ENCODE measurements around the gene INPP5D.
"Not testable (repeated sequence)": the region's sequence is repeated elsewhere in the genome, so short reads cannot be mapped to it uniquely, and the experiment has no call there.

The INPP5D gene

DNA sequence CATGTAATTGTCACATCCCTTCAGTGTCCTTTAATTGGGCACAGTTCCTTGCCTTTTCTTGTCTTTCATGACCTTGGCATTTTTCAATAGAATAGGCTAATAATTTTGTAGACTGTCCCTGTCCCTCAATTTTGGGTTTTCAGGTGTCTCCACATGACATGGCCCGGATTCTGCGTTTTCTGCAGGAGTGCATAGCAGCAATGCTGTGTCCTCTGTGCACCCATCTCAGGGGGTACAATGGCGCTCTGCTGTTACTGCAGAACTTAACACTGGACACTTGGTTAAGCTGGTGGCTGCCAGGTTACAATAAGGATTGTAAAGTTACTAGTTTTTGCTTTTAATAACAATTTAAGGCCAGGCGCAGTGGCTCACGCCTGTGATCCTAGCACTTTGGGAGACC lies 51.3 kb downstream of the INPP5D start:
- TF ChIP-seq POLR2A (IDR thresholded peaks at IDR 0.05; ENCODE audit: low read depth, low read length), result no peak
- DNase-seq (ENCODE audit: insufficient read length, low spot score) (no peak), FAIRE-seq (no peak)

DNA sequence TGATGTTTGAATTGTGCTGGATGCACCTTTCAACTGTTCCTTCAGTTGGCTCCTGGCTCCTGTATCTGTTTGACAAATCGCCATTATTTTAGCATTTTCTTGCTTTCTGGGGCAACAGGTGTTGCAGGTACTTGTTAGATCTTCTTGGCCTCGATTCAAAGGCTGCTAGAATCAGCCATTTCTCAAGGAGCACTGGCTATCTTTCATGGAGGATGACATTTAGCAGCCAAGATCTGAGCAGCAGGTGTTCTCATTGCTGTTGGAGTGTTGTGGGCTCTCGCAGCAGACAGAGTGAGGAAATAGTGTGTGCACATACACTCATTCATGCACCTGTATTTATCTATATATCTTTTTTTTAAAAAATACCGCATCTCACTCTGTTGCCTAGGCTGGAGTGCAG lies 52.2 kb downstream of the INPP5D start:
- no peak for DNase-seq (ENCODE audit: insufficient read length, low spot score)

DNA sequence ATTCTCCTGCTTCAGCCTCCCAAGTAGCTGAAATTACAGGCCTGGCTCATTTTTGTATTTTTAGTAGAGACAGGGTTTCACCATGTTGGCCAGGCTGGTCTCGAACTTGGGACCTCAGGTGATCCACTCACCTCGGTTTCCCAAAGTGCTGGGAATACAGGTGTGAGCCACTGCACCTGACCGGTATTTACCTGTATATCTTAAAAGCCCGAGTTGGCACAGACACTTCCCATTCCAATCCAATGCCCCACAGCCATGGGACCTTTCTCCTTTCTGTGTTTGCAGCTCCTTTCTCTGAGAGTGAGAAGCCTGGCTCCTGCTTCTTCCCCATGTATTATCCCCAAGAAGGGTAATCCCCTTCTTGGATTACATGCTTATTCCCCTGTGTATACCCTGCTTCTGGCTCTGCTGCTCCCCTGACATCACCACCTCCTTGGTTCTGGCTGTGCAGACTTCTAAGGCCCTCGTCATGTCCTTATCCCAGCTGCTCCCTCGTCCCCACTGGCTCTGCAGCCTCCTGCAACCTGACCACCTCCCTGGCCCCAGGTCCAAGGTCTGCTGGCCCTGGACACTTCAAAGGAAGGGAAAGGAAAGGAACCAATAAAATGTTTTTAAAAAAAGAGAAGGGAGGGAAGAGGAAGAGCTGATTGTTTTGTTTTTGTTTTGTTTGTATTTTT lies 52.8 kb downstream of the INPP5D start:
- no peak for FAIRE-seq
- TF ChIP-seq POLR2A (IDR thresholded peaks at IDR 0.05; ENCODE audit: low read depth, low read length), result no peak

More for the DNA sequence above, 52.2 kb downstream of the INPP5D start:
- no peak for FAIRE-seq
- no peak for TF ChIP-seq POLR2A (IDR thresholded peaks at IDR 0.05; ENCODE audit: low read depth, low read length)

DNA sequence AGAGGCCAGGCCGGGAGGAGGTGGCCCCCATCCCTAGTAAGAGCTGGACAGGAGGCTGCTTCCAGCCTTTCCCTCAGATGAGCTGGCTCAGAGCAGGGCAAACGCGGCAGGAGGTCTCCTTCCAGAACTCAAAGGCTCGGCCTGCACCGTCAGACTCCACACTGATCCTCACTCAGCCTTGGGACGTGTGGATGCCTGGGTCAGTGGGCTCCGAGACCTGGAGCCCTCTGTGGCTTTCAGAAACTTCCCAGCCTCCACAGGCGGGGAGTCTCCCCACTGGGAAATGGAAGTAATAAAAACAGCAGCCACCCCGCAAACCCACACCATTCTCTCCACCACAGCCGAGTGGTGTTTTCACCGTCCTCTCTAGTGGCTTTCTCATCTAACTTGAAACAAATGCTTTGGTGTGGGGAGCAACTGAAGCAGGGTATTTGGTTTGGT lies 54.3 kb downstream of the INPP5D start:
- FAIRE-seq (no peak), DNase-seq (ENCODE audit: insufficient read length, low spot score) (no peak)
- no peak for TF ChIP-seq POLR2A (IDR thresholded peaks at IDR 0.05; ENCODE audit: low read depth, low read length)

More for the DNA sequence above, 52.8 kb downstream of the INPP5D start:
- no peak for DNase-seq (ENCODE audit: insufficient read length, low spot score)

DNA sequence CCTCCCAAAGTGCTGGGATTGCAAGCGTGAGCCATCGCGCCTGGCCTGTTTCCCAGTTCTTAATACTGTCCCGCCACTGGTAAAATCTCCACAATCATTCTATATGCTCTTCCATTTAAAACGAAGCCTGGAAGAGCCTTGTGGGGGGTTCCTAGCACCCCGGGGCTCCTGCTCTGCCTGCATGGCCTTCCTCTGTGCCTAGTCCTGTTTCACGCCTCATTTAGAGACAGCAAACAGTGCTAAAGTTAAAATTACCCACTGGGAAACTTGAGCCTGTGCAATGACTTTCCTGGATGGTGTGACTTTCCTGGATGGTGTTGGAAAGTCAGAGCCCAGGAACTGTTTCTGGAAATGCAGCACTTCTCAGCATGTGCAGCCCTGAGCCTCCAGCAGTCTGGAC lies 55.0 kb downstream of the INPP5D start:
- DNase-seq (ENCODE audit: insufficient read length, low spot score), result no peak
- TF ChIP-seq POLR2A (IDR thresholded peaks at IDR 0.05; ENCODE audit: low read depth, low read length), result no peak
- FAIRE-seq, result no peak

DNA sequence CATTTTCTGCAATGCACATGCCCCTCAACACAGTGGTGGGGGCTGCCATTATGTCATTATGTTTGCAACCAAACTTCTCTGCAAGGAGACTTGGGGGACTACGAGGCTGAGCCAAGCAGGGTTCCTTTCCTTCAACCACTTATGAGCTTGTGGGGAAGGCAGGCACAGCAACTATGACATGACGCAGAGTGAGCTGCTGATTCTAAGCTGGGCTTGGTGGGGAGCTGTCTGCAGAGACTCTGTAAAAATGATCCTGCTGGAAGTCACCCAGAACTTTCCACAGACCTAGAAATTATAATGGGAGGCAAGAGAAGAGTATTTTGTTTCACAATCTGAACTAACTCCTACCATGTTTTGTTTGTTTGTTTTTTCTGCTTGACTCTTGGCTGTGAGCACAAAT lies 55.6 kb downstream of the INPP5D start:
- no peak for TF ChIP-seq POLR2A (IDR thresholded peaks at IDR 0.05; ENCODE audit: low read depth, low read length)
- DNase-seq (ENCODE audit: insufficient read length, low spot score) (no peak), FAIRE-seq (no peak)

DNA sequence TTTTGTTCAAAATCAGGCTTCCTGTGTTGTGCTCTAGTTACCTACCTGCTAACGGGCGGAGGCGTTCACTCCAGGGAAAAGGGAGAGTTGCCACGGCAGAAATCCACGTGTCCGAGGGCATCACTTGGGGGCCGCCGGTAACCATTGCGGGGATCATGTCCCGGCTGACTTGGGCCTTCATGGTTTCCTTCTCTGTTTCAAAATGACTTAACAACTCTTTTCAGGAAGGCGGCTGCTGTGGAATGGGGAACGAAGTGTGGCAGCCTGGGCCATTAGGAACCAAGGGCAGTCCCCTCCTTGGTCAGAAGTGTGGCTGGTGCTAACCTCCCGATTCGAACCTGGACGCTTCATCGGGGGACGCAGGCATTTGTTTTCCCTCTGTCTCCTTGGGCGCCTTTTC lies 56.8 kb downstream of the INPP5D start:
- FAIRE-seq, result no peak
- TF ChIP-seq POLR2A (IDR thresholded peaks at IDR 0.05; ENCODE audit: low read depth, low read length), result no peak
- DNase-seq (ENCODE audit: insufficient read length, low spot score), result no peak

DNA sequence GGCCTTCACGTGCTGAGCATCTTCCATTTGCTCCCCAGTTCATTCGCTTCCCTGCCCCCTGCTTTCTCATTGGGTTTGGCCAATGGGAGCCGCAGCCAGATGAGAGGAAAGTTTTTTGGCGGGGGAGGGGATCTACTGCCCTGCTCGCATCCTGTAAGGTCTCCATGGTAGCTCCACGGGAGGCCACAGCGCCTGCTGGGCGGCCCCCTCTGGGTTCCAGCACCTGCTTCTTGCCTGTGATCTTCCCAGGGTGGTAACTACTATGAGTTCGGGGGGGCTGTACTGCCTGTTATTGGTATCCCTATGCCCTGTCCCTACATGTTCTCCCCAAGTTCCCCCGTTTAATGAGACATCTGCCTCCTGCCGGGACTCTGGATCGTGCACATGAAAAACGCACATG lies 57.2 kb downstream of the INPP5D start:
- FAIRE-seq, result no peak
- TF ChIP-seq POLR2A (IDR thresholded peaks at IDR 0.05; ENCODE audit: low read depth, low read length), result no peak
- no peak for DNase-seq (ENCODE audit: insufficient read length, low spot score)

DNA sequence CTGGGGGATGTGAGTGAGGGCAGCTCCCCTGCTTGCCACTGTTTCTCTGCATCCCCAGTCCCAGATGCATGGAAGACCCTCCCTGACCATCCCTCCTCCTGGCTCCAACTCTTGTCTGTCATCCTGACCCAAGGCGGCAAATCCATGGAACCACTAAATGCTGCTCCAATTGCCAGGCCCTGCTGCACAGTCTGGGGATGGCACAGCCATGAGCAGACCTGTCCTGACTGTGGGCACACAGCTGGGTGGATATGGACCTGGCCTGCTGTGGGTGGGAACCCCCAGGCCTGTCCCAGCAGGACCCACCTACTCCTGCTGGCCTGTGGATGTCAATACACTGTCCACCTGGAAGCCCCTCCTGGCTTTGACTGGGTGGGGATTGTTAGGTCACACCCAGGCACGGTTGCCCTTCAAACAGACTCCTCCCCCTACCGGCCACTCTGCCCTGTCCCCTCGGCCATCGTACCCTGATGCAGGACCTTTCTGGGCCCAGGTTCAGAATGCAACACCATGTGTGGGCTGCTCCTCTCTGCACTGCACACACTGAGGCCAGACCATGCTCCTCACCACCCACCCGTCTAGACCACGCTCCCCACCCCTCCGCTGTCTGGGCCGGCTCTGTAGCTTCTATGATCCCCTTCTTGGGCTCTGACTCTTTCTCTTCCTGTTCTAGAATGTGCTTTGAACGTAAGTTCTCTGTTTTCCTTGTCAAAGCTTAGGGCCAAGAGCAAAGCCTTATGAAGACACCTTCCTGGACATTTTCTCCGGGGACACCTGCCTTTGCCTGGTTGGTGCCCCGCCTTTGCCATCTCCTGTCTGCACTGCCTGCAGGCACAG lies 57.9 kb downstream of the INPP5D start:
- FAIRE-seq (no peak), DNase-seq (ENCODE audit: insufficient read length, low spot score) (no peak)
- no peak for TF ChIP-seq POLR2A (IDR thresholded peaks at IDR 0.05; ENCODE audit: low read depth, low read length)

DNA sequence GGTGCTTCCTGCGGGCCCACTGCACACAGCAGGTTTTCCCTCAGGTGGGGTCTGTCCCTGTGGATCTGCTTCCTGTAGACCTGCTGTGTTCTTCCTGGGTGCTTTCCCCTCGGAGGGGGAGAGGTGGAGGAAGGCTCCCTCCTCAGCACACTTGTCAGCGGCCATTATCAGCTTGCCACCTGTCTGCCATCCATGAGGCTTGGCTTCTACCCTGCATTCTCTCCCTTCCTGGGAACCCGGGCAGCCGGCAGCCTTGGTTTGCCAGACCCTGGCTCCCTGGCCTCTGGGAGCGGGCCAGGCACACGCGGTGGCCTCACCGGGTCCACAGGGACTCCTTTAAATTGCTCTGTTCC lies 58.5 kb downstream of the INPP5D start:
- no peak for FAIRE-seq
- no peak for DNase-seq (ENCODE audit: insufficient read length, low spot score)
- no peak for TF ChIP-seq POLR2A (IDR thresholded peaks at IDR 0.05; ENCODE audit: low read depth, low read length)

DNA sequence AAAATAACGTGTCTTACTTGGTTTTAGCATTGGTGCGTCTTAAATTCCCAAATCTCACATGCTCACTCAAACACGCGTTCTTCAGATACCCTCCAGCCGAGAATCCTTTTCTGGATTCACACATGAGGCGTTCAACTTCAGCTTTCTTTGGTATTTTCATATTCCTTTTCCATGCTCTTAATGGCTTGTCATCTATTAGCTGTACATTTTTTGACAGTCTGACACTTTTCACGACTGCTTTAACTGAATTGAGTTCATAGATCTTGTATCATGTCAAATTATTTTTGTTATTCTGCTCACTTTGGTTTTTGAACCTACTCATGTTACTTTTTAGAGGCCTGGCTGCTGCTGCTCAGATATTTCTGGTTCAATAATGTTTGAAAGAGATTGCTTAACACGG lies 59.0 kb downstream of the INPP5D start:
- FAIRE-seq (no peak), DNase-seq (ENCODE audit: insufficient read length, low spot score) (no peak)
- no peak for TF ChIP-seq POLR2A (IDR thresholded peaks at IDR 0.05; ENCODE audit: low read depth, low read length)

DNA sequence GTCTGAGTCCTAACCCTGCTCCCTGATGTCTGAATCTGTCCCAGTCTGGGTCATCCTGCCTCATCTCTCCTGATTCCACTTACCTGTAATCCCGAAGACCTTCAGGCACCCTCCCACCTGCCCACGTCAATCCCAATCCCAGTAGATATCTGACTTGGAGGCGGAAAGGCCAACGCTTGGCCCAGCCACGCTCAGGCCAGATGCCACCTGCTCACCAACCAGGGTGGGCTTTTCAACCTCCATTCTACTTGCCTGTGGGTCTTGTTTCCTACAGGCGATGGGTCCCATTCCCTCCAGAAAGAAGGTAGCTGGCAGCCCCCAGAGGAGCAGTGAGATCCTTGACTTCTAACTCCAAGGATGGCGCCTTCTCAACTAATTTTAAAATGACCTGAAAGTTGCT lies 59.7 kb downstream of the INPP5D start:
- DNase-seq (ENCODE audit: insufficient read length, low spot score) (no peak), FAIRE-seq (no peak)

DNA sequence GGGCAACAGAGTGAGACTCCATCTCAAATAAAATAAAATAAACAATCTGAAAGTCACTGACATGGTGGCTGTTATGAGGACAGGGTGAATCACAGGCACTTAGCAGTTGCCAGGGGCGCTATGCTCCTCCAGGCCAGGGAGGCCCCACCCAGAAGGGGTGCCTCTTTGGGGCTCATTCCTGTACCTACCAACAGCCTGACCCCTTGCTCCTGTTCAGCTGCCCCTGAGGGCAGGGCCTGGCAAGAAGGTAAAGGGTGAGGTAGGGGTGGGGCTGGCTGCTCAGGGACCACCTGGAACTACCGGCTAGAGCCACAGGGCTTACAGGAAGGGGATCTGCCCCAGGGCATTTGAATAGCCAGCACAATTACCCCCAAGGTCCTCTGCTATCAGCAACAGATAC lies 60.3 kb downstream of the INPP5D start:
- no peak for DNase-seq (ENCODE audit: insufficient read length, low spot score)
- no peak for FAIRE-seq
- TF ChIP-seq POLR2A (IDR thresholded peaks at IDR 0.05; ENCODE audit: low read depth, low read length), result no peak

More for the DNA sequence above, 59.7 kb downstream of the INPP5D start:
- no peak for TF ChIP-seq POLR2A (IDR thresholded peaks at IDR 0.05; ENCODE audit: low read depth, low read length)

DNA sequence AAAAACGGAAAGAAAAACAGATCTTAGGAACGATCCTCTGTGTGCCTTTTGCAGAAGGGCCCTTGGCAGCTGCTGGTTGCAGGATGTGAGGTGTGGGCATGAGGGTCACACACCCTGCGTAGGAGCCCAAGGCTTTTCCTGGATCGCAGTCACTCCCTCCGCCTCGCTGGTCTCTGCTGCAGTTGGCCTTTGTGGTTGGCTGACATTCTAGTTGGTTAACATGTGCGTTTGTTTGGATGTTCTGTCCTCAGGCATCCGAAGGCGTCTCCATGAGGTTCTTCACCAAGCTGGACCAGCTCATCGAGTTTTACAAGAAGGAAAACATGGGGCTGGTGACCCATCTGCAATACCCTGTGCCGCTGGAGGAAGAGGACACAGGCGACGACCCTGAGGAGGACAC lies 61.7 kb downstream of the INPP5D start:
- FAIRE-seq (no peak), DNase-seq (ENCODE audit: insufficient read length, low spot score) (no peak)
- TF ChIP-seq POLR2A (IDR thresholded peaks at IDR 0.05; ENCODE audit: low read depth, low read length), result no peak

DNA sequence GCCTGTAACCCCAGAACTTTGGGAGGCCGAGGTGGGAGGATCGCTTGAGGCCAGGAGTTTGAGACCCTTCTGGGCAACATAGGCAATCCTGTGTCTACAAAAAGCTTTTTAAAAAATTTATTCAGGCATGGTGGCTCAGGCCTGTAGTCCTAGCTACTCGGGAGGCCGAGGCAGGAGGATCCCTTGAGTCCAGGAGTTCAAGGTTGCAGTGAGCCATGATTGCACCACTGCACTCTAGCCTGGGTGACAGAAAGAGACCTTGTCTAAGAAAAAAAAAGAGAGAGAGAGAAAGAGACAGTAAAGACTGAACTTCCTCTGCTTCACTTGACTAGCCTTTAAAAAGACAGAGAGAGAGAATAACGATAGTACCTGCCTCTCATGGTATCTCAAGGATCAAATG lies 62.4 kb downstream of the INPP5D start:
- DNase-seq (ENCODE audit: insufficient read length, low spot score), result no peak
- FAIRE-seq, result no peak

DNA sequence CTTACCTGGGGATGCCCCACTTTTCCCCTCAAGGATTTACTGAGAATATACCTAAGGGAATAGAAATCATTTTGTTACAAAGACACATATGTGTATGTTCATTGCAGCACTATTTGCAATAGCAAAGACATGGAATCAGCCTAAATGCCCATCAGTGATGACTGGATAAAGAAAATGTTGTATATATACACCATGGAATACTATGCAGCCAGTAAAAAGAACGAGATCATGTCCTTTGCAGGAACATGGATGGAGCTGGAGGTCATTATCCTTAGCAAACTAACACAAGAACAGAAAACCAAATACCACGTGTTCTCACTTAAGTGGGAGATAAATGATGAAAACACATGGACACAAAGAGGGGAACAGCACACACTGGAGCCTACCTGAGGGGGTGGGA lies 63.4 kb downstream of the INPP5D start:
- DNase-seq (ENCODE audit: insufficient read length, low spot score); FAIRE-seq: not testable (repeated sequence)

More for the DNA sequence above, 62.4 kb downstream of the INPP5D start:
- TF ChIP-seq POLR2A (IDR thresholded peaks at IDR 0.05; ENCODE audit: low read depth, low read length), result no peak

Data from H54 (cell line).